SK-N-SH treated with all-trans-retinoic acid at 6 μM for 48 hours (cell line): ENCODE results near the gene NCF2.

Experiments used
- ARNTL ChIP-seq: fragments of 450-650 bp; formaldehyde crosslinking; IDR thresholded peaks from 2 replicates; pipeline ENCODE4 v1.5.0; 2020; ENCODE audit warnings: low read depth, mild to moderate bottlenecking, moderate library complexity, borderline replicate concordance
- BACH2 ChIP-seq: fragments of 250-450 bp; sonication (Bioruptor Pico); IDR thresholded peaks from 2 replicates; pipeline ENCODE4 v1.9.0; 2021; ENCODE audit warnings: mild to moderate bottlenecking, borderline replicate concordance
- CSDC2 ChIP-seq: fragments of 250-450 bp; sonication (Bioruptor Pico); IDR thresholded peaks from 2 replicates; pipeline ENCODE4 v1.5.0; 2020; ENCODE audit warnings: mild to moderate bottlenecking, moderate library complexity
- ESRRG ChIP-seq: fragments of 250-450 bp; sonication (Bioruptor Pico); IDR thresholded peaks from 2 replicates; pipeline ENCODE4 v1.6.1; 2021; ENCODE audit warnings: mild to moderate bottlenecking
- GLIS3 ChIP-seq: fragments of 250-450 bp; sonication (Bioruptor Pico); IDR thresholded peaks from 2 replicates; pipeline ENCODE4 v1.5.0; 2020; ENCODE audit warnings: mild to moderate bottlenecking, moderate library complexity
- ISL1 ChIP-seq: fragments of 250-450 bp; sonication (Bioruptor Pico); IDR thresholded peaks from 2 replicates; pipeline ENCODE4 v2.1.2; 2022; ENCODE audit warnings: mild to moderate bottlenecking, moderate library complexity
- TCF4 ChIP-seq: fragments of 250-450 bp; sonication (Bioruptor Pico); IDR thresholded peaks from 2 replicates; pipeline ENCODE4 v1.8.0; 2021; ENCODE audit warnings: mild to moderate bottlenecking, moderate library complexity, borderline replicate concordance
- ZC3H10 ChIP-seq: fragments of 250-450 bp; sonication (Bioruptor Pico); IDR thresholded peaks from 2 replicates; pipeline ENCODE4 v1.5.1; 2021; ENCODE audit warnings: mild to moderate bottlenecking, moderate library complexity
- ZFP30 ChIP-seq: fragments of 450-650 bp; formaldehyde crosslinking; IDR thresholded peaks from 2 replicates; pipeline ENCODE4 v1.5.0; 2022; ENCODE audit warnings: mild to moderate bottlenecking, moderate library complexity
- ZNF70 ChIP-seq: fragments of 450-650 bp; formaldehyde crosslinking; IDR thresholded peaks from 2 replicates; pipeline ENCODE4 v1.5.0; 2020; ENCODE audit warnings: mild to moderate bottlenecking, moderate library complexity
- ZNF8 ChIP-seq: fragments of 450-650 bp; formaldehyde crosslinking; IDR thresholded peaks from 2 replicates; pipeline ENCODE4 v1.5.0; 2020; ENCODE audit warnings: mild to moderate bottlenecking, moderate library complexity
- TF ChIP-seq, protein P1 (sequence below): fragments of 250-450 bp; sonication (Bioruptor Pico); IDR thresholded peaks from 2 replicates; pipeline ENCODE4 v1.8.0; 2020; ENCODE audit warnings: mild to moderate bottlenecking, moderate library complexity, borderline replicate concordance
- TF ChIP-seq, protein P2 (sequence below): fragments of 250-450 bp; sonication (Bioruptor Pico); IDR thresholded peaks from 2 replicates; pipeline ENCODE4 v1.5.1; 2020; ENCODE audit warnings: low read depth, mild to moderate bottlenecking, moderate library complexity
- TF ChIP-seq, protein P3 (sequence below): fragments of 250-450 bp; sonication (Bioruptor Pico); IDR thresholded peaks from 2 replicates; pipeline ENCODE4 v1.5.0; 2020; ENCODE audit warnings: mild to moderate bottlenecking, moderate library complexity

DNA sequence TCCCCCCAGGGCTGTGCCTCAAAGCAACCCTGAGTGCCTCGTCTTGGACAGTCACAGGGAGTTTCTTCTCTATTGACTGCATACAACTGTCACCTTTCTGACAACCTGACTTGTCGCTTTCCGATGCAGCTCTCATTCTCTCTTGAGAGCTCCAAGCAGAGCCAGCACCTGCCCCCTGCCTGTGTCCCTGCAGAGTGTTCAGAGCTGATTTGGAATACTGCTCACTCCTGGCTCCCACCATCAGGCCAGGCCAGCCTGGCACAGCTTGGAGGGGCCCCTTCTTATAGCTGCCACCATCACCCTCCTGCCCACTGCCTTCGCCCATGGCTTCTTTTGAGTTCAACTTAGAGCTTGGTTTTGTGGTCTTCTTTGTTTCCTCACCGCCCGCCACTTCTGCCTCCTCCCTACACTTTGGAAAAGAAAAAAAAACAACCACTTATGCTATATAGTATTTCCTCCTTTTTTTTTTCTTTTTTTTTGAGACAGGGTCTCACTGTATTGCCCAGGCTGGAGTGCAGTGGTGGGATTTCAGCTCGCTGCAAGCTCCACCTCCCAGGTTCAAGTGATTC is 12.3 kb downstream of the NCF2 start:
- TF ChIP-seq, protein P1, sequence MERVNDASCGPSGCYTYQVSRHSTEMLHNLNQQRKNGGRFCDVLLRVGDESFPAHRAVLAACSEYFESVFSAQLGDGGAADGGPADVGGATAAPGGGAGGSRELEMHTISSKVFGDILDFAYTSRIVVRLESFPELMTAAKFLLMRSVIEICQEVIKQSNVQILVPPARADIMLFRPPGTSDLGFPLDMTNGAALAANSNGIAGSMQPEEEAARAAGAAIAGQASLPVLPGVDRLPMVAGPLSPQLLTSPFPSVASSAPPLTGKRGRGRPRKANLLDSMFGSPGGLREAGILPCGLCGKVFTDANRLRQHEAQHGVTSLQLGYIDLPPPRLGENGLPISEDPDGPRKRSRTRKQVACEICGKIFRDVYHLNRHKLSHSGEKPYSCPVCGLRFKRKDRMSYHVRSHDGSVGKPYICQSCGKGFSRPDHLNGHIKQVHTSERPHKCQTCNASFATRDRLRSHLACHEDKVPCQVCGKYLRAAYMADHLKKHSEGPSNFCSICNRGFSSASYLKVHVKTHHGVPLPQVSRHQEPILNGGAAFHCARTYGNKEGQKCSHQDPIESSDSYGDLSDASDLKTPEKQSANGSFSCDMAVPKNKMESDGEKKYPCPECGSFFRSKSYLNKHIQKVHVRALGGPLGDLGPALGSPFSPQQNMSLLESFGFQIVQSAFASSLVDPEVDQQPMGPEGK (CRISPR knock-in tag): no peak
- no peak for TF ChIP-seq ZNF8 (CRISPR knock-in tag)
- no peak for TF ChIP-seq GLIS3 (CRISPR knock-in tag)
- TF ChIP-seq, protein P2, sequence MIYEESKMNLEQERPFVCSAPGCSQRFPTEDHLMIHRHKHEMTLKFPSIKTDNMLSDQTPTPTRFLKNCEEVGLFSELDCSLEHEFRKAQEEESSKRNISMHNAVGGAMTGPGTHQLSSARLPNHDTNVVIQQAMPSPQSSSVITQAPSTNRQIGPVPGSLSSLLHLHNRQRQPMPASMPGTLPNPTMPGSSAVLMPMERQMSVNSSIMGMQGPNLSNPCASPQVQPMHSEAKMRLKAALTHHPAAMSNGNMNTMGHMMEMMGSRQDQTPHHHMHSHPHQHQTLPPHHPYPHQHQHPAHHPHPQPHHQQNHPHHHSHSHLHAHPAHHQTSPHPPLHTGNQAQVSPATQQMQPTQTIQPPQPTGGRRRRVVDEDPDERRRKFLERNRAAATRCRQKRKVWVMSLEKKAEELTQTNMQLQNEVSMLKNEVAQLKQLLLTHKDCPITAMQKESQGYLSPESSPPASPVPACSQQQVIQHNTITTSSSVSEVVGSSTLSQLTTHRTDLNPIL (CRISPR knock-in tag): no peak
- no peak for TF ChIP-seq ESRRG
- no peak for TF ChIP-seq CSDC2
- TF ChIP-seq ARNTL (CRISPR knock-in tag): no peak
- no peak for TF ChIP-seq ZFP30
- no peak for TF ChIP-seq ZNF70 (CRISPR knock-in tag)
- TF ChIP-seq, protein P3, sequence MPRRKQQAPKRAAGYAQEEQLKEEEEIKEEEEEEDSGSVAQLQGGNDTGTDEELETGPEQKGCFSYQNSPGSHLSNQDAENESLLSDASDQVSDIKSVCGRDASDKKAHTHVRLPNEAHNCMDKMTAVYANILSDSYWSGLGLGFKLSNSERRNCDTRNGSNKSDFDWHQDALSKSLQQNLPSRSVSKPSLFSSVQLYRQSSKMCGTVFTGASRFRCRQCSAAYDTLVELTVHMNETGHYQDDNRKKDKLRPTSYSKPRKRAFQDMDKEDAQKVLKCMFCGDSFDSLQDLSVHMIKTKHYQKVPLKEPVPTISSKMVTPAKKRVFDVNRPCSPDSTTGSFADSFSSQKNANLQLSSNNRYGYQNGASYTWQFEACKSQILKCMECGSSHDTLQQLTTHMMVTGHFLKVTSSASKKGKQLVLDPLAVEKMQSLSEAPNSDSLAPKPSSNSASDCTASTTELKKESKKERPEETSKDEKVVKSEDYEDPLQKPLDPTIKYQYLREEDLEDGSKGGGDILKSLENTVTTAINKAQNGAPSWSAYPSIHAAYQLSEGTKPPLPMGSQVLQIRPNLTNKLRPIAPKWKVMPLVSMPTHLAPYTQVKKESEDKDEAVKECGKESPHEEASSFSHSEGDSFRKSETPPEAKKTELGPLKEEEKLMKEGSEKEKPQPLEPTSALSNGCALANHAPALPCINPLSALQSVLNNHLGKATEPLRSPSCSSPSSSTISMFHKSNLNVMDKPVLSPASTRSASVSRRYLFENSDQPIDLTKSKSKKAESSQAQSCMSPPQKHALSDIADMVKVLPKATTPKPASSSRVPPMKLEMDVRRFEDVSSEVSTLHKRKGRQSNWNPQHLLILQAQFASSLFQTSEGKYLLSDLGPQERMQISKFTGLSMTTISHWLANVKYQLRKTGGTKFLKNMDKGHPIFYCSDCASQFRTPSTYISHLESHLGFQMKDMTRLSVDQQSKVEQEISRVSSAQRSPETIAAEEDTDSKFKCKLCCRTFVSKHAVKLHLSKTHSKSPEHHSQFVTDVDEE (CRISPR knock-in tag): no peak
- no peak for TF ChIP-seq TCF4
- TF ChIP-seq ISL1 (CRISPR knock-in tag): no peak
- no peak for TF ChIP-seq ZC3H10 (CRISPR knock-in tag)
- no peak for TF ChIP-seq BACH2
